ENCODE measurements around the gene ACBD6.

The ACBD6 gene

GRCh38 chr1:180253585-180254495 lies 248.5 kb downstream of the ACBD6 start:
- no peak for DNase-seq

- DNase-seq = no peak
Observed at GRCh38 chr1:180252638-180253536, 249.5 kb downstream of the ACBD6 start.

- no peak for DNase-seq
Observed at GRCh38 chr1:180251526-180252305, 250.7 kb downstream of the ACBD6 start.

GRCh38 chr1:180250883-180251509 lies 251.4 kb downstream of the ACBD6 start:
- no peak for DNase-seq

- no peak for DNase-seq
Observed at GRCh38 chr1:180250499-180250770, 251.9 kb downstream of the ACBD6 start.

- DNase-seq = no peak
Observed at GRCh38 chr1:180249725-180250498, 252.5 kb downstream of the ACBD6 start.

- peak; percentile 44 for DNase-seq
Observed at GRCh38 chr1:180248731-180249681, 253.4 kb downstream of the ACBD6 start.

GRCh38 chr1:180248176-180248575 lies 254.2 kb downstream of the ACBD6 start:
- DNase-seq = no peak

- no peak for DNase-seq
Observed at GRCh38 chr1:180247580-180247979, 254.8 kb downstream of the ACBD6 start.

GRCh38 chr1:180247061-180247460 lies 255.3 kb downstream of the ACBD6 start:
- no peak for DNase-seq

GRCh38 chr1:180246579-180246978 lies 255.8 kb downstream of the ACBD6 start:
- DNase-seq = no peak

- no peak for DNase-seq
Observed at GRCh38 chr1:180244840-180245239, 257.5 kb downstream of the ACBD6 start.

- DNase-seq = no peak
Observed at GRCh38 chr1:180243517-180244221, 258.7 kb downstream of the ACBD6 start.

- DNase-seq = no peak
Observed at GRCh38 chr1:180241716-180242544, 260.4 kb downstream of the ACBD6 start.

- DNase-seq = no peak
Observed at GRCh38 chr1:180239145-180240096, 263.0 kb downstream of the ACBD6 start.

GRCh38 chr1:180238675-180239074 lies 263.7 kb downstream of the ACBD6 start:
- DNase-seq = no peak
